MM.1S (cell line): ENCODE results near the gene HLA-DPA1.

Source experiments
- EZH2phosphoT487 ChIP-seq: fragments of 300-600 bp; sonication (generic); IDR thresholded peaks from 2 replicates; pipeline ENCODE4 v1.6.1; 2018; ENCODE audit warnings: antibody characterized with exemption, low read length
- TF ChIP-seq, protein P1 (sequence below): fragments of 300-600 bp; sonication (generic); IDR thresholded peaks from 2 replicates; pipeline ENCODE4 v1.5.1; 2016; ENCODE audit warnings: antibody characterized with exemption, low read length, mixed read lengths

DNA sequence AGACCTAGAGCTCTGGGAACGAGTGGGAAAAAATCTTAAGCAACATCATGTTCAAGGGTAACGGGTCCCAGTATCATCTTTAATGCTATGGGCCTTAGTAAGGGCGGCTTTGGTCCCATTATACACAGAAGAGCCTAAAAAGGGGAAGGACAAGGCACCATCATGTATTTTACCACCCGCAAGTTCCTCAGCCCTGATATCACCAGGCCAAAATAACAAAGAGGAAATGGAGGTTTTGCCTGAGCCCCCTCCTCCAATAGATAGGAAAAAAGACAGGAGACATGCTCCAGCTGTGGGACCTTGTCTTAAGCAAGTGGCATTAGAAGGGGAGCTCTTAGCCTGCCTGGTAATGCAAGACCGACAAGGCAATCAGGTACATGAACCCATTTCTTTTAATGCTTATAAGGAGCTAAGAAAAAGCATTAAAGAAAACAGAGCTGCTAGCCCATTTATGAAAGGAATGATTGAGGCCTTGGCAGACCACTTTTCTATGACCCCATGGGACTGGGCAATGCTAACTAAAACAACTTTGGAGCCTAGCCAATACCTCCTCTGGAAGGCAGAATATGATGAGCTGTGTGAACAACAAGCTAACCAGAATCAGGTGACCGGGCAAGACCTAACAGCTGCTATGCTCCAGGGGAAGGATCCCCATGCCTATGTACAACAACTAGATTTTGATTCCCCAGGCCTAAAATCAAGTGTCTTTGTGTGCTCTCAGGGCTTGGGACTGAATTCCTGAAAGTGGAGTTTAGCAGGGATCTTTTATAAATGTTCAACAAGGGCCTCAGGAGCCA, 23.2 kb downstream of the HLA-DPA1 start:
- no peak for TF ChIP-seq EZH2phosphoT487
- TF ChIP-seq, protein P1, sequence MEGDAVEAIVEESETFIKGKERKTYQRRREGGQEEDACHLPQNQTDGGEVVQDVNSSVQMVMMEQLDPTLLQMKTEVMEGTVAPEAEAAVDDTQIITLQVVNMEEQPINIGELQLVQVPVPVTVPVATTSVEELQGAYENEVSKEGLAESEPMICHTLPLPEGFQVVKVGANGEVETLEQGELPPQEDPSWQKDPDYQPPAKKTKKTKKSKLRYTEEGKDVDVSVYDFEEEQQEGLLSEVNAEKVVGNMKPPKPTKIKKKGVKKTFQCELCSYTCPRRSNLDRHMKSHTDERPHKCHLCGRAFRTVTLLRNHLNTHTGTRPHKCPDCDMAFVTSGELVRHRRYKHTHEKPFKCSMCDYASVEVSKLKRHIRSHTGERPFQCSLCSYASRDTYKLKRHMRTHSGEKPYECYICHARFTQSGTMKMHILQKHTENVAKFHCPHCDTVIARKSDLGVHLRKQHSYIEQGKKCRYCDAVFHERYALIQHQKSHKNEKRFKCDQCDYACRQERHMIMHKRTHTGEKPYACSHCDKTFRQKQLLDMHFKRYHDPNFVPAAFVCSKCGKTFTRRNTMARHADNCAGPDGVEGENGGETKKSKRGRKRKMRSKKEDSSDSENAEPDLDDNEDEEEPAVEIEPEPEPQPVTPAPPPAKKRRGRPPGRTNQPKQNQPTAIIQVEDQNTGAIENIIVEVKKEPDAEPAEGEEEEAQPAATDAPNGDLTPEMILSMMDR: no peak
